HCT116 (cell line): ENCODE measurements around the gene HOXB2. TPM values are rescaled to one million over a fixed set of nuclear protein-coding genes. Genes with fewer than 3 reads are reported as not detected.

Experiments used
- ATAC-seq: fragments of 200-7000 bp; cut with Tn5 transposase; 2 replicates; pipeline ENCODE4 v1.9.1; 2020; ENCODE audit warnings: mild to moderate bottlenecking, moderate library complexity
- BruUV-seq: library from RNA; stranded (reverse); fragments of 400-500 nt; replicated peaks from 2 replicates; lab custom pipeline; 2021; lab: Mats Ljungman, UMichigan
- CTCF ChIA-PET: fragments of 300-600 bp; sonication (Branson Sonifier 250); formaldehyde crosslinking; loops from one replicate; lab custom pipeline; 2021; ENCODE audit warnings: antibody characterized with exemption; lab: Charles Lee
- POLR2A ChIA-PET: fragments of 300-600, 350-600 bp; sonication (Branson Sonifier 250); formaldehyde crosslinking; loops from one replicate; lab custom pipeline; 2021; ENCODE audit warnings: antibody characterized with exemption; lab: Charles Lee
- RAD21 ChIA-PET, 2 experiments: fragments of 300-600 bp; sonication (Branson Sonifier 250); formaldehyde crosslinking; loops; one replicate each; lab custom pipeline; 2023; ENCODE audit warnings: low total read pairs in 2 of 2; ENCODE audit not compliant: uncharacterized antibody in 2 of 2, unreplicated experiment in 2 of 2, low non-redundant PET in 1 of 2; lab: Charles Lee
- DNase-seq: peaks from one replicate; pipeline ENCODE4 v3.0.0-alpha.2; 2010; ENCODE audit warnings: low read depth, low spot score
- H2AFZ ChIP-seq: fragments of 200-600 bp; shearing (Covaris generic), sonication (generic); 2 replicates; pipeline ENCODE4 v1.6.1; 2017; ENCODE audit warnings: low read depth, mixed run types, mixed read lengths, antibody characterized with exemption, low read length; ENCODE audit not compliant: poor library complexity, severe bottlenecking
- H3K27ac ChIP-seq: 2 replicates; pipeline ENCODE4 v1.5.1; 2012; ENCODE audit warnings: low read depth, low read length
- H3K27me3 ChIP-seq: fragments of 200-600 bp; sonication (generic); 2 replicates; pipeline ENCODE4 v1.6.1; 2016; ENCODE audit warnings: mixed run types, low read length, mixed read lengths; ENCODE audit not compliant: insufficient read depth
- H3K36me3 ChIP-seq, 2 experiments: fragments of 200-500 bp in 1 of 2; fragments of 200-600 bp in 1 of 2; sonication (Bioruptor generic) in 1 of 2; sonication (generic) in 1 of 2; 2 replicates each; pipeline versions ENCODE4 v1.5.1 to v1.6.1; 2014 to 2016; ENCODE audit warnings: low read length in 2 of 2, inconsistent platforms in 1 of 2, mixed read lengths in 1 of 2, mixed run types in 1 of 2; ENCODE audit not compliant: insufficient read depth in 2 of 2, control insufficient read depth in 1 of 2
- H3K4me1 ChIP-seq, 2 experiments: fragments of 200-600 bp in 1 of 2; sonication (generic) in 1 of 2; 2 replicates each; pipeline versions ENCODE4 v1.5.1 to v1.6.1; 2012 to 2017; ENCODE audit warnings: low read length in 2 of 2, inconsistent platforms in 1 of 2, mild to moderate bottlenecking in 1 of 2, mixed read lengths in 1 of 2, mixed run types in 1 of 2, moderate library complexity in 1 of 2; ENCODE audit not compliant: insufficient read depth in 2 of 2, control insufficient read depth in 1 of 2
- H3K4me2 ChIP-seq: fragments of 200-600 bp; sonication (generic); 2 replicates; pipeline ENCODE4 v1.6.1; 2017; ENCODE audit warnings: mixed run types, low read length, mixed read lengths
- H3K4me3 ChIP-seq, 2 experiments: fragments of 200-600 bp in 1 of 2; sonication (generic) in 1 of 2; replicated peaks in 1 of 2; 2 replicates each; pipeline ENCODE4 v1.5.1; 2011 to 2016; ENCODE audit warnings: low read length in 2 of 2, control low read depth in 1 of 2, low read depth in 1 of 2, mild to moderate bottlenecking in 1 of 2, mixed read lengths in 1 of 2, mixed run types in 1 of 2
- H3K79me2 ChIP-seq: fragments of 200-600 bp; sonication (generic); 2 replicates; pipeline ENCODE4 v1.6.1; 2017; ENCODE audit warnings: mild to moderate bottlenecking, mixed run types, low read length, moderate library complexity, mixed read lengths; ENCODE audit not compliant: insufficient read depth
- H3K9ac ChIP-seq: fragments of 200-600 bp; sonication (generic); 2 replicates; pipeline ENCODE4 v1.6.1; 2016; ENCODE audit warnings: low read length, mixed read lengths
- H3K9me2 ChIP-seq: fragments of 200-600 bp; sonication (generic), shearing (Covaris generic); 2 replicates; pipeline ENCODE4 v1.6.1; 2017; ENCODE audit warnings: mixed run types, mild to moderate bottlenecking, moderate library complexity; ENCODE audit not compliant: insufficient read depth
- H3K9me3 ChIP-seq, 2 experiments: fragments of 200-500 bp in 1 of 2; fragments of 200-600 bp in 1 of 2; sonication (Bioruptor generic) in 1 of 2; sonication (generic) in 1 of 2; 2 replicates each; pipeline ENCODE4 v1.6.1; 2014 to 2017; ENCODE audit warnings: low read length in 2 of 2, mixed read lengths in 2 of 2, inconsistent platforms in 1 of 2, low read depth in 1 of 2, mild to moderate bottlenecking in 1 of 2, mixed run types in 1 of 2, moderate library complexity in 1 of 2; ENCODE audit not compliant: control insufficient read depth in 1 of 2, insufficient read depth in 1 of 2
- H4K20me1 ChIP-seq: fragments of 200-600 bp; sonication (generic), shearing (Covaris generic); 2 replicates; pipeline ENCODE4 v1.6.1; 2017; ENCODE audit warnings: mixed run types, mild to moderate bottlenecking, moderate library complexity; ENCODE audit not compliant: insufficient read depth
- ATF3 ChIP-seq: IDR thresholded peaks from 2 replicates; pipeline ENCODE4 v1.6.1; 2012
- CBX3 ChIP-seq: IDR thresholded peaks from 2 replicates; pipeline ENCODE4 v1.6.1; 2012; ENCODE audit warnings: low read depth
- CEBPB ChIP-seq: IDR thresholded peaks from 2 replicates; pipeline ENCODE4 v1.6.1; 2012; ENCODE audit warnings: low read depth
- CTCF ChIP-seq, 3 experiments: fragments of 200-600 bp in 1 of 3; sonication (generic) in 1 of 3; IDR thresholded peaks in 2 of 3; conservative IDR thresholded peaks in 1 of 3; 2 replicates each; pipeline ENCODE4 v1.5.1; 2012 to 2017; ENCODE audit warnings: low read depth in 2 of 3, low read length in 2 of 3, antibody characterized with exemption in 1 of 3, borderline replicate concordance in 1 of 3, control low read depth in 1 of 3, mild to moderate bottlenecking in 1 of 3, mixed read lengths in 1 of 3, mixed run types in 1 of 3, moderate library complexity in 1 of 3; ENCODE audit not compliant: insufficient read depth in 1 of 3
- EGR1 ChIP-seq: IDR thresholded peaks from 2 replicates; pipeline ENCODE4 v1.6.1; 2012; ENCODE audit warnings: low read depth
- EZH2 ChIP-seq: fragments of 200-600 bp; sonication (generic); IDR thresholded peaks from 2 replicates; pipeline ENCODE4 v1.6.1; 2017; ENCODE audit warnings: antibody characterized with exemption, mixed run types
- EZH2phosphoT487 ChIP-seq: fragments of 200-600 bp; IDR thresholded peaks from 2 replicates; pipeline ENCODE4 v1.6.1; 2018; ENCODE audit warnings: antibody characterized with exemption, borderline replicate concordance
- FOSL1 ChIP-seq: IDR thresholded peaks from 2 replicates; pipeline ENCODE4 v1.6.1; 2012; ENCODE audit warnings: low read depth
- JUND ChIP-seq: IDR thresholded peaks from 2 replicates; pipeline ENCODE4 v1.6.1; 2012
- MAX ChIP-seq: IDR thresholded peaks from 2 replicates; pipeline ENCODE4 v1.6.1; 2012
- POLR2A ChIP-seq: IDR thresholded peaks from 2 replicates; pipeline ENCODE4 v1.7.0; 2011; ENCODE audit warnings: borderline replicate concordance; ENCODE audit not compliant: insufficient read depth, insufficient read length; ENCODE audit errors: extremely low read depth
- POLR2AphosphoS5 ChIP-seq: IDR thresholded peaks from 2 replicates; pipeline ENCODE4 v1.6.1; 2011; ENCODE audit warnings: mild to moderate bottlenecking, low read depth, low read length, moderate library complexity
- RAD21 ChIP-seq: IDR thresholded peaks from 2 replicates; pipeline ENCODE4 v1.6.1; 2012; ENCODE audit warnings: low read depth, mild to moderate bottlenecking
- SIN3A ChIP-seq: IDR thresholded peaks from 2 replicates; pipeline ENCODE4 v1.6.1; 2012; ENCODE audit warnings: low read depth
- SP1 ChIP-seq: IDR thresholded peaks from 2 replicates; pipeline ENCODE4 v1.6.1; 2012; ENCODE audit warnings: low read depth
- SRF ChIP-seq: IDR thresholded peaks from 2 replicates; pipeline ENCODE4 v1.6.1; 2012; ENCODE audit warnings: low read depth
- TCF7L2 ChIP-seq: IDR thresholded peaks from 2 replicates; pipeline ENCODE4 v1.7.0; 2011; ENCODE audit warnings: borderline replicate concordance, inconsistent platforms; ENCODE audit not compliant: insufficient read depth, insufficient read length; ENCODE audit errors: extremely low read depth
- YY1 ChIP-seq: IDR thresholded peaks from 2 replicates; pipeline ENCODE4 v1.6.1; 2011; ENCODE audit warnings: low read length, low read depth, moderate library complexity, mild to moderate bottlenecking; ENCODE audit not compliant: insufficient replicate concordance; ENCODE audit errors: extremely low read depth
- ZFX ChIP-seq: fragments of 450-650 bp; IDR thresholded peaks from 2 replicates; pipeline ENCODE4 v1.6.1; 2017
- ZNF274 ChIP-seq: fragments of 200-500 bp; sonication (Bioruptor generic); IDR thresholded peaks from 2 replicates; pipeline ENCODE4 v1.6.1; 2014; ENCODE audit warnings: mild to moderate bottlenecking, low read depth, low read length, inconsistent platforms
- intact Hi-C: fragments of 100-400 bp; cut with micrococcal nuclease; formaldehyde crosslinking; loops from 2 replicates; pipeline ENCODE4 v1.10.0; 2022
- total RNA-seq: library from RNA; stranded (reverse); gene quantifications from one replicate; pipeline ENCODE4 v1.2.1, GENCODE V29; 2021; ENCODE audit not compliant: unreplicated experiment

Gene HOXB2
- total RNA-seq, 1 experiment from 2014 or later: 2.0 TPM

GRCh38 chr17:48567209-48567608 lies 22.3 kb upstream of the HOXB2 start:
- BruUV-seq: no TSS peak
- Histone ChIP-seq H3K27ac (no peak overlapping the region), H2AFZ (no peak overlapping the region), H3K9me2 (no peaks in the 10 kb centered on the region), H3K4me3 (no peak overlapping the region), H3K4me1 (no peaks in the 10 kb centered on the region), H3K27me3 (no peaks in the 10 kb centered on the region), H3K36me3 (no peaks in the 10 kb centered on the region; a peak in 1 of 4 replicates), H3K9me3 (no peaks in the 10 kb centered on the region), H3K9ac (no peak overlapping the region), H3K4me2 (no peak overlapping the region), H4K20me1 (no peaks in the 10 kb centered on the region), H3K79me2 (peaks cover 51% of the 10 kb centered on the region)
- DNase-seq (no peak), ATAC-seq (no peak)
- TF ChIP-seq RAD21 (no peak), CTCF (IDR thresholded peaks at IDR 0.05 in 2 of 3, conservative IDR thresholded peaks at IDR 0.05 in 1 of 3; ENCODE audit: borderline replicate concordance in 1 of 3, insufficient read depth in 1 of 3, low read depth in 2 of 3, low read length in 2 of 3) (no peak)
- CTCF ChIA-PET: no interaction called here
- RAD21 ChIA-PET: no interaction called here
- intact Hi-C loops: no loop called here
- POLR2A ChIA-PET: no interaction called here

GRCh38 chr17:48566717-48567116 lies 21.8 kb upstream of the HOXB2 start:
- Histone ChIP-seq H3K27ac (no peak overlapping the region), H3K4me3 (no peak overlapping the region), H4K20me1 (no peaks in the 10 kb centered on the region), H3K79me2 (peaks cover 48% of the 10 kb centered on the region), H3K9ac (no peak overlapping the region), H3K4me2 (no peak overlapping the region), H3K9me3 (no peaks in the 10 kb centered on the region), H3K9me2 (no peaks in the 10 kb centered on the region), H3K36me3 (no peaks in the 10 kb centered on the region; a peak in 1 of 4 replicates), H2AFZ (no peak overlapping the region), H3K27me3 (no peaks in the 10 kb centered on the region), H3K4me1 (no peaks in the 10 kb centered on the region)
- no peak for ATAC-seq
- no TSS peak for BruUV-seq
- DNase-seq: no peak
- ChIA-PET RAD21 (no interaction called here), POLR2A (no interaction called here), CTCF (no interaction called here)
- intact Hi-C loops: no loop called here
- TF ChIP-seq EZH2phosphoT487 (no peak), ZNF274 (no peak), MAX (no peak), SRF (no peak), YY1 (no peak), SP1 (no peak), FOSL1 (no peak), POLR2A (no peak), TCF7L2 (no peak), ZFX (no peak), JUND (no peak), ATF3 (no peak), EZH2 (no peak), CBX3 (no peak), SIN3A (no peak), CEBPB (no peak), POLR2AphosphoS5 (no peak), EGR1 (no peak)
